Suprapubic skin (tissue), 4 donors: ENCODE measurements around the gene MAN2B1.

Experiments used
- EP300 ChIP-seq: sonication (generic); formaldehyde crosslinking; IDR thresholded peaks from one replicate; pipeline ENCODE4 v1.6.1; 2017; ENCODE audit warnings: antibody characterized with exemption
- POLR2A ChIP-seq, 2 donors: fragments of 450-650 bp; IDR thresholded peaks; one replicate each; pipeline ENCODE4 v1.6.1; 2017; ENCODE audit warnings: antibody characterized with exemption in 2 of 2, mild to moderate bottlenecking in 2 of 2, moderate library complexity in 2 of 2
- POLR2AphosphoS5 ChIP-seq, 3 donors: sonication (generic); formaldehyde crosslinking; IDR thresholded peaks; one replicate each; pipeline ENCODE4 v1.6.1; 2017; ENCODE audit warnings: antibody characterized with exemption in 3 of 3
- TF ChIP-seq, protein P1 (sequence below), 2 donors: fragments of 200-600 bp in 1 of 2; fragments of 450-650 bp in 1 of 2; sonication (generic) in 1 of 2; IDR thresholded peaks; one replicate each; pipeline ENCODE4 v1.5.1; 2016 to 2019; ENCODE audit warnings: antibody characterized with exemption in 2 of 2, mild to moderate bottlenecking in 1 of 2, moderate library complexity in 1 of 2

DNA sequence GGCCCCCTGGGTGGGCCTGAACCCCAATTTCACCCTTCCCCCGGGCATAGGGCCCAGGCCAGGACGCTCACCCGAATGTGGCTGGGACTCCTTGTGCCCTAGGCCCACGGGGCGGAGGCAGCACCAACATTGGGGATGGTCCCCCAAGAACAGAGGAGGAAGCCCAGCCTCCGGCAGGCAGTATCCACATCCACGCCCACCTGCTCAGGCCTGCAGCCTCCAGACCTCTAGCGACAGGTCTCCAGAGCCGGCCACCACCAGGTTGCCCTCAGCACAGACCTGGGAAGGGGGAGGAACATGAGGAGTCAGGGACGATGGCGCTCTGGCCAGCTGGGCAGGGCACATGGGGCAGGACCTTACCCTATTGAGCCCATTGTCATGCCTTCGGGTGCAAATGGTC is 22.5 kb upstream of the MAN2B1 start:
- TF ChIP-seq, protein P1, sequence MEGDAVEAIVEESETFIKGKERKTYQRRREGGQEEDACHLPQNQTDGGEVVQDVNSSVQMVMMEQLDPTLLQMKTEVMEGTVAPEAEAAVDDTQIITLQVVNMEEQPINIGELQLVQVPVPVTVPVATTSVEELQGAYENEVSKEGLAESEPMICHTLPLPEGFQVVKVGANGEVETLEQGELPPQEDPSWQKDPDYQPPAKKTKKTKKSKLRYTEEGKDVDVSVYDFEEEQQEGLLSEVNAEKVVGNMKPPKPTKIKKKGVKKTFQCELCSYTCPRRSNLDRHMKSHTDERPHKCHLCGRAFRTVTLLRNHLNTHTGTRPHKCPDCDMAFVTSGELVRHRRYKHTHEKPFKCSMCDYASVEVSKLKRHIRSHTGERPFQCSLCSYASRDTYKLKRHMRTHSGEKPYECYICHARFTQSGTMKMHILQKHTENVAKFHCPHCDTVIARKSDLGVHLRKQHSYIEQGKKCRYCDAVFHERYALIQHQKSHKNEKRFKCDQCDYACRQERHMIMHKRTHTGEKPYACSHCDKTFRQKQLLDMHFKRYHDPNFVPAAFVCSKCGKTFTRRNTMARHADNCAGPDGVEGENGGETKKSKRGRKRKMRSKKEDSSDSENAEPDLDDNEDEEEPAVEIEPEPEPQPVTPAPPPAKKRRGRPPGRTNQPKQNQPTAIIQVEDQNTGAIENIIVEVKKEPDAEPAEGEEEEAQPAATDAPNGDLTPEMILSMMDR (IDR thresholded peaks at IDR 0.05), result no peak
- TF ChIP-seq POLR2A (IDR thresholded peaks at IDR 0.05), result no peak
- no peak for TF ChIP-seq EP300
- TF ChIP-seq POLR2AphosphoS5 (IDR thresholded peaks at IDR 0.05), result no peak
